ENCODE data around the gene TAX1BP1.
A peak's percentile ranks its signal among the peaks of the same experiment; 100 is the strongest.

Gene TAX1BP1

GRCh38 chr7:27739909-27740448, at the start of gene TAX1BP1:
TSS of gene TAX1BP1 (plus strand) at chr7:27740162. CDS start at chr7:27748525, 8,363 bp downstream.
- DNase-seq, result peak; percentile 92 to 93

GRCh38 chr7:27690649-27691048, 49.3 kb upstream of the TAX1BP1 start:
- no peak for DNase-seq

- DNase-seq, result no peak
Measured at GRCh38 chr7:27693794-27694193, 46.2 kb upstream of the TAX1BP1 start.

GRCh38 chr7:27695096-27695495, 44.9 kb upstream of the TAX1BP1 start:
- DNase-seq, result no peak

- no peak for DNase-seq
Measured at GRCh38 chr7:27697861-27698430, 42.0 kb upstream of the TAX1BP1 start.

GRCh38 chr7:27699751-27700150, 40.2 kb upstream of the TAX1BP1 start:
- DNase-seq, result no peak

GRCh38 chr7:27700501-27700900, 39.5 kb upstream of the TAX1BP1 start:
- DNase-seq, result no peak

- DNase-seq, result no peak
Measured at GRCh38 chr7:27703181-27703580, 36.8 kb upstream of the TAX1BP1 start.

GRCh38 chr7:27704422-27705199, 35.4 kb upstream of the TAX1BP1 start:
- no peak for DNase-seq

- no peak for DNase-seq
Measured at GRCh38 chr7:27705200-27705594, 34.8 kb upstream of the TAX1BP1 start.

GRCh38 chr7:27708485-27708884, 31.5 kb upstream of the TAX1BP1 start:
- DNase-seq, result no peak

- no peak for DNase-seq
Measured at GRCh38 chr7:27709137-27710075, 30.6 kb upstream of the TAX1BP1 start.

- no peak for DNase-seq
Measured at GRCh38 chr7:27712217-27712616, 27.7 kb upstream of the TAX1BP1 start.

- DNase-seq, result no peak
Measured at GRCh38 chr7:27714831-27715444, 25.0 kb upstream of the TAX1BP1 start.

- no peak for DNase-seq
Measured at GRCh38 chr7:27723085-27723484, 16.9 kb upstream of the TAX1BP1 start.

GRCh38 chr7:27727058-27727457, 12.9 kb upstream of the TAX1BP1 start:
- no peak for DNase-seq

GRCh38 chr7:27730112-27730511, 9.8 kb upstream of the TAX1BP1 start:
- DNase-seq, result no peak

GRCh38 chr7:27734583-27734982, 5.4 kb upstream of the TAX1BP1 start:
- no peak for DNase-seq

GRCh38 chr7:27735165-27735564, 4.8 kb upstream of the TAX1BP1 start:
- no peak for DNase-seq

- no peak for DNase-seq
Measured at GRCh38 chr7:27735831-27736230, 4.1 kb upstream of the TAX1BP1 start.

- no peak for DNase-seq
Measured at GRCh38 chr7:27737178-27737577, 2.8 kb upstream of the TAX1BP1 start.

- no peak for DNase-seq
Measured at GRCh38 chr7:27737616-27738015, 2.3 kb upstream of the TAX1BP1 start.
